SK-N-SH treated with all-trans-retinoic acid at 6 μM for 48 hours (cell line): ENCODE results near the gene NBAS.

Source experiments
- ATAC-seq: fragments of 200-7000 bp; cut with Tn5 transposase; 3 replicates; pipeline ENCODE4 v1.9.1; 2020; ENCODE audit warnings: mild to moderate bottlenecking, moderate library complexity
- BACH2 ChIP-seq: fragments of 250-450 bp; sonication (Bioruptor Pico); IDR thresholded peaks from 2 replicates; pipeline ENCODE4 v1.9.0; 2021; ENCODE audit warnings: mild to moderate bottlenecking, borderline replicate concordance
- CSDC2 ChIP-seq: fragments of 250-450 bp; sonication (Bioruptor Pico); IDR thresholded peaks from 2 replicates; pipeline ENCODE4 v1.5.0; 2020; ENCODE audit warnings: mild to moderate bottlenecking, moderate library complexity
- ESRRG ChIP-seq: fragments of 250-450 bp; sonication (Bioruptor Pico); IDR thresholded peaks from 2 replicates; pipeline ENCODE4 v1.6.1; 2021; ENCODE audit warnings: mild to moderate bottlenecking
- GLIS3 ChIP-seq: fragments of 250-450 bp; sonication (Bioruptor Pico); IDR thresholded peaks from 2 replicates; pipeline ENCODE4 v1.5.0; 2020; ENCODE audit warnings: mild to moderate bottlenecking, moderate library complexity
- ISL1 ChIP-seq: fragments of 250-450 bp; sonication (Bioruptor Pico); IDR thresholded peaks from 2 replicates; pipeline ENCODE4 v2.1.2; 2022; ENCODE audit warnings: mild to moderate bottlenecking, moderate library complexity
- OSR1 ChIP-seq: fragments of 250-450 bp; sonication (Bioruptor Pico); IDR thresholded peaks from 2 replicates; pipeline ENCODE4 v1.8.0; 2022; ENCODE audit warnings: moderate library complexity, mild to moderate bottlenecking, inconsistent platforms
- RARB ChIP-seq: fragments of 250-450 bp; sonication (Bioruptor Pico); IDR thresholded peaks from 2 replicates; pipeline ENCODE4 v1.8.0; 2021; ENCODE audit warnings: mild to moderate bottlenecking, moderate library complexity
- SNAI2 ChIP-seq: fragments of 250-450 bp; sonication (Bioruptor Pico); IDR thresholded peaks from 2 replicates; pipeline ENCODE4 v1.5.0; 2020; ENCODE audit warnings: mild to moderate bottlenecking, moderate library complexity
- TCF4 ChIP-seq: fragments of 250-450 bp; sonication (Bioruptor Pico); IDR thresholded peaks from 2 replicates; pipeline ENCODE4 v1.8.0; 2021; ENCODE audit warnings: mild to moderate bottlenecking, moderate library complexity, borderline replicate concordance
- TOX ChIP-seq: fragments of 250-450 bp; sonication (Bioruptor Pico); IDR thresholded peaks from 2 replicates; pipeline ENCODE4 v1.8.0; 2021; ENCODE audit warnings: mild to moderate bottlenecking, moderate library complexity, borderline replicate concordance
- ZC3H10 ChIP-seq: fragments of 250-450 bp; sonication (Bioruptor Pico); IDR thresholded peaks from 2 replicates; pipeline ENCODE4 v1.5.1; 2021; ENCODE audit warnings: mild to moderate bottlenecking, moderate library complexity
- ZFP3 ChIP-seq: fragments of 250-450 bp; sonication (Bioruptor Pico); IDR thresholded peaks from 2 replicates; pipeline ENCODE4 v1.5.0; 2020; ENCODE audit warnings: mild to moderate bottlenecking, moderate library complexity
- ZFP30 ChIP-seq: fragments of 450-650 bp; formaldehyde crosslinking; IDR thresholded peaks from 2 replicates; pipeline ENCODE4 v1.5.0; 2022; ENCODE audit warnings: mild to moderate bottlenecking, moderate library complexity
- ZNF70 ChIP-seq: fragments of 450-650 bp; formaldehyde crosslinking; IDR thresholded peaks from 2 replicates; pipeline ENCODE4 v1.5.0; 2020; ENCODE audit warnings: mild to moderate bottlenecking, moderate library complexity
- ZNF8 ChIP-seq: fragments of 450-650 bp; formaldehyde crosslinking; IDR thresholded peaks from 2 replicates; pipeline ENCODE4 v1.5.0; 2020; ENCODE audit warnings: mild to moderate bottlenecking, moderate library complexity
- TF ChIP-seq, protein P1 (sequence below): fragments of 250-450 bp; sonication (Bioruptor Pico); IDR thresholded peaks from 2 replicates; pipeline ENCODE4 v1.5.1; 2021; ENCODE audit warnings: mild to moderate bottlenecking, moderate library complexity
- TF ChIP-seq, protein P2 (sequence below): fragments of 250-450 bp; sonication (Bioruptor Pico); IDR thresholded peaks from 2 replicates; pipeline ENCODE4 v1.8.0; 2020; ENCODE audit warnings: mild to moderate bottlenecking, moderate library complexity, borderline replicate concordance
- TF ChIP-seq, protein P3 (sequence below): fragments of 250-450 bp; sonication (Bioruptor Pico); IDR thresholded peaks from 2 replicates; pipeline ENCODE4 v1.5.1; 2020; ENCODE audit warnings: low read depth, mild to moderate bottlenecking, moderate library complexity
- TF ChIP-seq, protein P4 (sequence below): fragments of 250-450 bp; sonication (Bioruptor Pico); IDR thresholded peaks from 2 replicates; pipeline ENCODE4 v1.5.0; 2020; ENCODE audit warnings: mild to moderate bottlenecking, moderate library complexity
- TF ChIP-seq, protein P5 (sequence below): fragments of 250-450 bp; sonication (Bioruptor Pico); IDR thresholded peaks from 2 replicates; pipeline ENCODE4 v1.8.0; 2021; ENCODE audit warnings: low read depth, mild to moderate bottlenecking, moderate library complexity, borderline replicate concordance

The NBAS gene

DNA sequence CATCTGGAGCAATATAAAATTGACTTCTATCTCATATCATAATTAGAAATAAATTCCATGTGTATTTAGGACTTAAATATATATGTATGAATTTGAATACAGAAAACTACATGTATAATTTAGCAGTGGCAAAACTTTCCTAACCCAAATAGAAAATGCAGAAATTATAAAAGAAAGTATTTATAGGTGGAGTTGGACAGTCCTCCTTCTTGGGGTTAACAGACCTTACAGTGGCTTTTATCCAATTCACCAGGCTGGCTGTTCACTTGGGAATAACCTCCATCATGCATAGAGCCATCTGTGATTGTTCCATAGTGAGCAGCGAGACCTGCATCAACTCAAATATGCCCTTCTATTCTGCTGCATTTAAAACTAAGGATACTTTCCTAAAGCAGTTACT is 38.9 kb upstream of the NBAS start:
- ATAC-seq: no peak
- no peak for TF ChIP-seq ZC3H10 (CRISPR knock-in tag)
- no peak for TF ChIP-seq ZFP30
- TF ChIP-seq, protein P1, sequence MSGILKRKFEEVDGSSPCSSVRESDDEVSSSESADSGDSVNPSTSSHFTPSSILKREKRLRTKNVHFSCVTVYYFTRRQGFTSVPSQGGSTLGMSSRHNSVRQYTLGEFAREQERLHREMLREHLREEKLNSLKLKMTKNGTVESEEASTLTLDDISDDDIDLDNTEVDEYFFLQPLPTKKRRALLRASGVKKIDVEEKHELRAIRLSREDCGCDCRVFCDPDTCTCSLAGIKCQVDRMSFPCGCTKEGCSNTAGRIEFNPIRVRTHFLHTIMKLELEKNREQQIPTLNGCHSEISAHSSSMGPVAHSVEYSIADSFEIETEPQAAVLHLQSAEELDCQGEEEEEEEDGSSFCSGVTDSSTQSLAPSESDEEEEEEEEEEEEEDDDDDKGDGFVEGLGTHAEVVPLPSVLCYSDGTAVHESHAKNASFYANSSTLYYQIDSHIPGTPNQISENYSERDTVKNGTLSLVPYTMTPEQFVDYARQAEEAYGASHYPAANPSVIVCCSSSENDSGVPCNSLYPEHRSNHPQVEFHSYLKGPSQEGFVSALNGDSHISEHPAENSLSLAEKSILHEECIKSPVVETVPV (CRISPR knock-in tag): no peak
- no peak for TF ChIP-seq BACH2 (CRISPR knock-in tag)
- TF ChIP-seq, protein P2, sequence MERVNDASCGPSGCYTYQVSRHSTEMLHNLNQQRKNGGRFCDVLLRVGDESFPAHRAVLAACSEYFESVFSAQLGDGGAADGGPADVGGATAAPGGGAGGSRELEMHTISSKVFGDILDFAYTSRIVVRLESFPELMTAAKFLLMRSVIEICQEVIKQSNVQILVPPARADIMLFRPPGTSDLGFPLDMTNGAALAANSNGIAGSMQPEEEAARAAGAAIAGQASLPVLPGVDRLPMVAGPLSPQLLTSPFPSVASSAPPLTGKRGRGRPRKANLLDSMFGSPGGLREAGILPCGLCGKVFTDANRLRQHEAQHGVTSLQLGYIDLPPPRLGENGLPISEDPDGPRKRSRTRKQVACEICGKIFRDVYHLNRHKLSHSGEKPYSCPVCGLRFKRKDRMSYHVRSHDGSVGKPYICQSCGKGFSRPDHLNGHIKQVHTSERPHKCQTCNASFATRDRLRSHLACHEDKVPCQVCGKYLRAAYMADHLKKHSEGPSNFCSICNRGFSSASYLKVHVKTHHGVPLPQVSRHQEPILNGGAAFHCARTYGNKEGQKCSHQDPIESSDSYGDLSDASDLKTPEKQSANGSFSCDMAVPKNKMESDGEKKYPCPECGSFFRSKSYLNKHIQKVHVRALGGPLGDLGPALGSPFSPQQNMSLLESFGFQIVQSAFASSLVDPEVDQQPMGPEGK (CRISPR knock-in tag): no peak
- TF ChIP-seq SNAI2: no peak
- TF ChIP-seq ISL1: no peak
- TF ChIP-seq CSDC2 (CRISPR knock-in tag): no peak
- TF ChIP-seq GLIS3 (CRISPR knock-in tag): no peak

DNA sequence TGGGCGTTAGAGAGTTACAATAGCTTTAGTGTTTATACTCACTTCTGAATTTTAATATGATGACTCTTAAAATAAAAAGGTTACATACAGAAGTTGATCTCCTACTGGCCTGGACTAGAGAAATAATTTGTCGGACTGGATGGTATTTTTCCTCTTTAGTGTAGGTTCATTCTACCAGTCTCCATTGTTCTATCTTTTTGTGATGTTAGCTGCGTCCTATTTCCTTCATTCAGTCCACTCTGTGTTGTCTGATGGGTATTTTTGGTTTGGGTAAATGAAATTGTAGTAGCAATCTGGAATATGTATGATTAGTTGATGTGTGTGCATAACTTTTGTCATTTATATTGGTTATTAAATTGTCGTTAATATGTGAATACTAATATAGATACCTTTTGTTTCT is 35.8 kb upstream of the NBAS start:
- ATAC-seq: no peak
- TF ChIP-seq, protein P3, sequence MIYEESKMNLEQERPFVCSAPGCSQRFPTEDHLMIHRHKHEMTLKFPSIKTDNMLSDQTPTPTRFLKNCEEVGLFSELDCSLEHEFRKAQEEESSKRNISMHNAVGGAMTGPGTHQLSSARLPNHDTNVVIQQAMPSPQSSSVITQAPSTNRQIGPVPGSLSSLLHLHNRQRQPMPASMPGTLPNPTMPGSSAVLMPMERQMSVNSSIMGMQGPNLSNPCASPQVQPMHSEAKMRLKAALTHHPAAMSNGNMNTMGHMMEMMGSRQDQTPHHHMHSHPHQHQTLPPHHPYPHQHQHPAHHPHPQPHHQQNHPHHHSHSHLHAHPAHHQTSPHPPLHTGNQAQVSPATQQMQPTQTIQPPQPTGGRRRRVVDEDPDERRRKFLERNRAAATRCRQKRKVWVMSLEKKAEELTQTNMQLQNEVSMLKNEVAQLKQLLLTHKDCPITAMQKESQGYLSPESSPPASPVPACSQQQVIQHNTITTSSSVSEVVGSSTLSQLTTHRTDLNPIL (CRISPR knock-in tag): no peak
- TF ChIP-seq, protein P4, sequence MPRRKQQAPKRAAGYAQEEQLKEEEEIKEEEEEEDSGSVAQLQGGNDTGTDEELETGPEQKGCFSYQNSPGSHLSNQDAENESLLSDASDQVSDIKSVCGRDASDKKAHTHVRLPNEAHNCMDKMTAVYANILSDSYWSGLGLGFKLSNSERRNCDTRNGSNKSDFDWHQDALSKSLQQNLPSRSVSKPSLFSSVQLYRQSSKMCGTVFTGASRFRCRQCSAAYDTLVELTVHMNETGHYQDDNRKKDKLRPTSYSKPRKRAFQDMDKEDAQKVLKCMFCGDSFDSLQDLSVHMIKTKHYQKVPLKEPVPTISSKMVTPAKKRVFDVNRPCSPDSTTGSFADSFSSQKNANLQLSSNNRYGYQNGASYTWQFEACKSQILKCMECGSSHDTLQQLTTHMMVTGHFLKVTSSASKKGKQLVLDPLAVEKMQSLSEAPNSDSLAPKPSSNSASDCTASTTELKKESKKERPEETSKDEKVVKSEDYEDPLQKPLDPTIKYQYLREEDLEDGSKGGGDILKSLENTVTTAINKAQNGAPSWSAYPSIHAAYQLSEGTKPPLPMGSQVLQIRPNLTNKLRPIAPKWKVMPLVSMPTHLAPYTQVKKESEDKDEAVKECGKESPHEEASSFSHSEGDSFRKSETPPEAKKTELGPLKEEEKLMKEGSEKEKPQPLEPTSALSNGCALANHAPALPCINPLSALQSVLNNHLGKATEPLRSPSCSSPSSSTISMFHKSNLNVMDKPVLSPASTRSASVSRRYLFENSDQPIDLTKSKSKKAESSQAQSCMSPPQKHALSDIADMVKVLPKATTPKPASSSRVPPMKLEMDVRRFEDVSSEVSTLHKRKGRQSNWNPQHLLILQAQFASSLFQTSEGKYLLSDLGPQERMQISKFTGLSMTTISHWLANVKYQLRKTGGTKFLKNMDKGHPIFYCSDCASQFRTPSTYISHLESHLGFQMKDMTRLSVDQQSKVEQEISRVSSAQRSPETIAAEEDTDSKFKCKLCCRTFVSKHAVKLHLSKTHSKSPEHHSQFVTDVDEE (CRISPR knock-in tag): no peak
- TF ChIP-seq ESRRG (CRISPR knock-in tag) (no peak), ZNF70 (CRISPR knock-in tag) (no peak), RARB (CRISPR knock-in tag) (no peak), OSR1 (CRISPR knock-in tag) (no peak), ZNF8 (no peak), GLIS3 (CRISPR knock-in tag) (no peak), CSDC2 (CRISPR knock-in tag) (no peak), ZFP3 (CRISPR knock-in tag) (no peak), TCF4 (no peak), ZC3H10 (CRISPR knock-in tag) (no peak), ISL1 (no peak)
- TF ChIP-seq, protein P1 (CRISPR knock-in tag): no peak
- TF ChIP-seq, protein P5, sequence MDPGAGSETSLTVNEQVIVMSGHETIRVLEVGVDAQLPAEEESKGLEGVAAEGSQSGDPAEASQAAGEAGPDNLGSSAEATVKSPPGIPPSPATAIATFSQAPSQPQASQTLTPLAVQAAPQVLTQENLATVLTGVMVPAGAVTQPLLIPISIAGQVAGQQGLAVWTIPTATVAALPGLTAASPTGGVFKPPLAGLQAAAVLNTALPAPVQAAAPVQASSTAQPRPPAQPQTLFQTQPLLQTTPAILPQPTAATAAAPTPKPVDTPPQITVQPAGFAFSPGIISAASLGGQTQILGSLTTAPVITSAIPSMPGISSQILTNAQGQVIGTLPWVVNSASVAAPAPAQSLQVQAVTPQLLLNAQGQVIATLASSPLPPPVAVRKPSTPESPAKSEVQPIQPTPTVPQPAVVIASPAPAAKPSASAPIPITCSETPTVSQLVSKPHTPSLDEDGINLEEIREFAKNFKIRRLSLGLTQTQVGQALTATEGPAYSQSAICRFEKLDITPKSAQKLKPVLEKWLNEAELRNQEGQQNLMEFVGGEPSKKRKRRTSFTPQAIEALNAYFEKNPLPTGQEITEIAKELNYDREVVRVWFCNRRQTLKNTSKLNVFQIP (CRISPR knock-in tag): no peak

DNA sequence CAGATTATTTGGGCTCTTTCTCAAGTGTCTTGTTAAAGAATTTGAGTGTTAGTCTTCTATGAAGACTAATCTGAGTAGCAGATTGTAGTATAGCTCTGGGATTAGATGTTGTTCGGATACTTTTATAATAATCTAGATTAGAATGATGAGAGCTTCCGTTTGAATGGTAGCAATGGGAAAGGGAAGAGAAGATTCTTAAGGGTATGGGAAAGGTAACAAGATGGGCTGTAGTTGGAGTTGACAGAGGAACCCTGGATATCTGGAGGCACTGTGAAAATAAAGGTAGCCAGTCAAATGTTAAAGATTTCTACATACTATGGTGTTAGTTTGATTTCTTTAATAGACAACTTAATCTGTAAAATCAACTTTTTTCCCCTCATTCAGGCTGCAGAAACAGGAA is 35.2 kb upstream of the NBAS start:
- ATAC-seq: no peak
- TF ChIP-seq, protein P1 (CRISPR knock-in tag): no peak
- TF ChIP-seq ZC3H10 (CRISPR knock-in tag) (no peak), CSDC2 (CRISPR knock-in tag) (no peak), ZFP3 (CRISPR knock-in tag) (no peak), GLIS3 (CRISPR knock-in tag) (no peak), RARB (CRISPR knock-in tag) (no peak), ZFP30 (no peak), OSR1 (CRISPR knock-in tag) (no peak), ZNF70 (CRISPR knock-in tag) (no peak), SNAI2 (no peak), TOX (CRISPR knock-in tag) (no peak)
